Measurements from ENCODE around the gene PRR35. TPM values are rescaled to one million over a fixed set of nuclear protein-coding genes. Genes with fewer than 3 reads are reported as not detected.

PRR35 gene
- total RNA-seq, 2 donors from 2014 or later: not detected

DNA sequence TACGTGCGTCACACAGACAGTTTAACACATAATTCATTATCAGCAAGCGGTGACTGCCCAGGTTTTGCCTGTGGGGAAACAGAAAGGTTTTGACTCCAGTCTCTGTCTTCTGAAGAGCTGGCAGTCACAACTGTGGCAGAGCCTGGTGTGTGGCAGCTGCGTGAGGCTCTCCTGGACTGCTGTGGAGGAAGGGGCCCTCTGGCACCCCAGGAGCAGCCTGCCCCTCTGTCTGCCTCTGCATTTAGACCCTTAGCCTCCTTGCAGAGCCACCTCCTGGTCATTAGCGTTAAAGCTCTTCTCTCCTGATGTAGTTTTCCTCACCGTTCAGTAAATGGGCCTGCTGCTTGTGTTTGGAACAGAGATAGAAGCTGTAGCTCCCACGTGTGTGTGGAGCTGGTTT is 40.6 kb downstream of the PRR35 start:
- intact Hi-C loops (cut with DNase I): no loop called here
- no peak for DNase-seq (ENCODE audit: low spot score)

GRCh38 chr16:603933-604332 is 43.7 kb downstream of the PRR35 start:
- intact Hi-C loops (cut with DNase I): loop anchor here in 1 of 2 donors (2.0 kb wide), 1 partner anchor 21 kb away; no protein-coding TSS in a partner anchor
- DNase-seq (ENCODE audit: low spot score): no peak

DNA sequence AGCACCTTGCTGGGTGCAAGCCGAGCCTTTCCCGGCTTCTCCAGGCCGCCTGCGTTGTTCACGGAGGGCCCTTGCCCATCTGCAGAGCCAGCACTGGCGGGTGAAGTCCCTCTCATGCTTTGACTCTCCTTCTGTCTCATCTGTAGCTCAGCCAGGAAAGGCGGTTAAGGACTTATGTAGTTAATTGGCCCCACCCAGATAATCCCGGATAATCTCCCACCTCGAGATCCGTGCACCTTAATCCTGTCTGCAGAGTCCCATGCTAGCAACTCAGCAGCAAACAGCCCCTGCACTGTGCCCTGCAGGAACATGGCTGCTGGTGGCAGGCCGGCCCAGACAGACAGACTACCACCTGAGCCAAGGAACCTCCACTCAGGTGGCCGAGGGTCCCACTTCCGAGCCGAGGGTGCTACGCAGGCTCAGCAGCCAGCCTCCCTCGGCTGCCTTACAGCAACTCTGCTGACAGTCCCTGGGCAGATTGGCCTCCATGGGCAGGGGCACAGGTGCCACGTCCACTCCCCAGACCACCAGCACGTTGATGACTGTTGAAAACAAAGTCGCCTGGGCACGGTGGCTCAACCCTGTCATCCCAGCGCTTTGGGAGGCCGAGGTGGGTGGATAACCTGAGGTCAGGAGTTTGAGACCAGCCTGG is 46.6 kb downstream of the PRR35 start:
- DNase-seq (ENCODE audit: low spot score): no peak
- intact Hi-C loops (cut with DNase I): no loop called here

- intact Hi-C loops (cut with DNase I): no loop called here
- no peak for DNase-seq (ENCODE audit: low spot score)
Observed at GRCh38 chr16:608019-608418, 47.8 kb downstream of the PRR35 start.

DNA sequence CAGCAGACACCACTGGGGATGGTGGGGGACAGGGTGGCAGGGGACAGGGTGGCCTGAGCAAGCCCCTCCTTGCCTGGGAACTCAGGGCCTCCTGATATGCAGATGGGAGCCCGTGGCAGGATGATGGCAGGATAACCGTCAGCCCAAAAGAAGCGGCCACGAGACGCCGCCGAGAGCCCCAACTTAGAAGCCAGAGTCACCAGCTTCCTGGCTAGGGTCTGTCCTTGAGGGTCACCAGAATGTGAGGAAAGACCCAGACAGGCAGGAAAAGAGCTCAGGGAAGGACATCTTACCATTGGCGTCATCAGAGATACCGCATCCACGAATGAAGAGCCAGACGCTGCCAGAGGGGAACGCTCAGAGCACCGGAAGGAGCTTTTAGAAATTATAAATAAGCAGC is 49.1 kb downstream of the PRR35 start:
- DNase-seq (ENCODE audit: low spot score): no peak
- intact Hi-C loops (cut with DNase I): no loop called here

- intact Hi-C loops (cut with DNase I): no loop called here
- no peak for DNase-seq (ENCODE audit: low spot score)
Observed at GRCh38 chr16:609984-610383, 49.8 kb downstream of the PRR35 start.

GRCh38 chr16:610513-611381 is 50.6 kb downstream of the PRR35 start:
- no peak for DNase-seq (ENCODE audit: low spot score)

GRCh38 chr16:615122-615521 is 54.9 kb downstream of the PRR35 start:
- DNase-seq (ENCODE audit: low spot score): no peak
- intact Hi-C loops (cut with DNase I): no loop called here

More at GRCh38 chr16:610513-611381, 50.6 kb downstream of the PRR35 start:
- intact Hi-C loops (cut with DNase I): no loop called here

Small RNA genes lying within 50 kb of the gene (microRNA-seq; reads per million reads assigned to microRNA genes)
- gene MIR3176 (ENCODE audit: borderline microRNAs expressed in 2 of 2) (0.32 to 0.78 reads per million in 2 donors), gene MIR5587 (ENCODE audit: borderline microRNAs expressed in 2 of 2) (0 to 0.52 reads per million in 2 donors)

Other genes with a start within 250 kb of the PRR35 start
- gene AXIN1, start 207.7 kb upstream of the PRR35 start, total RNA-seq: 10 to 100 TPM; 13.4 to 19.0 TPM
- gene MRPL28, start 189.9 kb upstream of the PRR35 start, total RNA-seq: 10 to 100 TPM; 35.7 to 36.0 TPM
- gene PGAP6, start 178.4 kb upstream of the PRR35 start, total RNA-seq: 10 to 100 TPM; 24.7 to 28.9 TPM
- 100 to 1,000 TPM in 1 of 2 donors, 10 to 100 TPM in 1; 70.7 to 108 TPM for gene NME4, start 163.2 kb upstream of the PRR35 start, total RNA-seq
- gene DECR2, start 158.5 kb upstream of the PRR35 start, total RNA-seq: 10 to 100 TPM; 11.2 to 12.9 TPM
- 10 to 100 TPM; 40.1 to 45.2 TPM for gene RAB11FIP3, start 134.7 kb upstream of the PRR35 start, total RNA-seq
- 10 to 100 TPM; 23.3 to 26.6 TPM for gene CAPN15, start 32.7 kb upstream of the PRR35 start, total RNA-seq
- gene NHLRC4, start 6.6 kb downstream of the PRR35 start, total RNA-seq: under 1 TPM; 0.38 to 0.65 TPM
- gene PIGQ, start 9.6 kb downstream of the PRR35 start, total RNA-seq: 10 to 100 TPM; 22.1 to 25.4 TPM
- gene RAB40C, start 29.7 kb downstream of the PRR35 start, total RNA-seq: 10 to 100 TPM; 13.0 to 13.6 TPM
- under 1 TPM; 0.14 TPM for gene WFIKKN1, start 70.6 kb downstream of the PRR35 start, total RNA-seq
- gene METTL26, start 75.9 kb downstream of the PRR35 start, total RNA-seq: 10 to 100 TPM; 43.3 to 63.2 TPM
- 10 to 100 TPM; 19.0 to 21.5 TPM for gene MCRIP2, start 81.4 kb downstream of the PRR35 start, total RNA-seq
- gene WDR90, start 89.0 kb downstream of the PRR35 start, total RNA-seq: 10 to 100 TPM; 13.4 to 14.9 TPM
- 10 to 100 TPM; 57.5 to 65.1 TPM for gene RHOT2, start 107.7 kb downstream of the PRR35 start, total RNA-seq
- under 1 TPM; 0.71 to 0.79 TPM for gene RHBDL1, start 115.3 kb downstream of the PRR35 start, total RNA-seq
- gene STUB1, start 120.0 kb downstream of the PRR35 start, total RNA-seq: 10 to 100 TPM; 73.3 to 79.7 TPM
- 10 to 100 TPM; 49.8 to 58.9 TPM for gene JMJD8, start 123.9 kb downstream of the PRR35 start, total RNA-seq
- gene WDR24, start 130.0 kb downstream of the PRR35 start, total RNA-seq: 1 to 10 TPM; 7.4 to 7.5 TPM
- gene FBXL16, start 145.4 kb downstream of the PRR35 start, total RNA-seq: not detected
- gene METRN, start 154.7 kb downstream of the PRR35 start, total RNA-seq: 10 to 100 TPM; 21.6 to 24.9 TPM
- 10 to 100 TPM; 20.0 to 25.5 TPM for gene ANTKMT, start 160.8 kb downstream of the PRR35 start, total RNA-seq
- gene CCDC78, start 166.0 kb downstream of the PRR35 start, total RNA-seq: 1 to 10 TPM in 1 of 2 donors, under 1 TPM in 1; 0.52 to 1.0 TPM
- 1 to 10 TPM; 3.6 to 4.1 TPM for gene HAGHL, start 166.7 kb downstream of the PRR35 start, total RNA-seq
- gene CIAO3, start 180.6 kb downstream of the PRR35 start, total RNA-seq: 10 to 100 TPM; 18.2 to 18.6 TPM
- gene MSLN, start 200.3 kb downstream of the PRR35 start, total RNA-seq: under 1 TPM; 0.29 to 0.37 TPM
- gene RPUSD1, start 228.0 kb downstream of the PRR35 start, total RNA-seq: 10 to 100 TPM in 1 of 2 donors, 1 to 10 TPM in 1; 8.8 to 11.4 TPM
- 1 to 10 TPM; 7.7 TPM for gene CHTF18, start 228.2 kb downstream of the PRR35 start, total RNA-seq
- not detected for gene GNG13, start 240.3 kb downstream of the PRR35 start, total RNA-seq